Endometrium (tissue), 2 donors: ENCODE results near the gene ZNG1B.
"Not testable (repeated sequence)": the region's sequence is repeated elsewhere in the genome, so short reads cannot be mapped to it uniquely, and the experiment has no call there.

Source experiments
- FAIRE-seq: peaks from 2 replicates; lab custom pipeline; 2012; peaks lifted over from hg19 to GRCh38; lab: Jason Lieb, UNC
- donor health status: control.
- donor health status: control.

Gene ZNG1B

DNA sequence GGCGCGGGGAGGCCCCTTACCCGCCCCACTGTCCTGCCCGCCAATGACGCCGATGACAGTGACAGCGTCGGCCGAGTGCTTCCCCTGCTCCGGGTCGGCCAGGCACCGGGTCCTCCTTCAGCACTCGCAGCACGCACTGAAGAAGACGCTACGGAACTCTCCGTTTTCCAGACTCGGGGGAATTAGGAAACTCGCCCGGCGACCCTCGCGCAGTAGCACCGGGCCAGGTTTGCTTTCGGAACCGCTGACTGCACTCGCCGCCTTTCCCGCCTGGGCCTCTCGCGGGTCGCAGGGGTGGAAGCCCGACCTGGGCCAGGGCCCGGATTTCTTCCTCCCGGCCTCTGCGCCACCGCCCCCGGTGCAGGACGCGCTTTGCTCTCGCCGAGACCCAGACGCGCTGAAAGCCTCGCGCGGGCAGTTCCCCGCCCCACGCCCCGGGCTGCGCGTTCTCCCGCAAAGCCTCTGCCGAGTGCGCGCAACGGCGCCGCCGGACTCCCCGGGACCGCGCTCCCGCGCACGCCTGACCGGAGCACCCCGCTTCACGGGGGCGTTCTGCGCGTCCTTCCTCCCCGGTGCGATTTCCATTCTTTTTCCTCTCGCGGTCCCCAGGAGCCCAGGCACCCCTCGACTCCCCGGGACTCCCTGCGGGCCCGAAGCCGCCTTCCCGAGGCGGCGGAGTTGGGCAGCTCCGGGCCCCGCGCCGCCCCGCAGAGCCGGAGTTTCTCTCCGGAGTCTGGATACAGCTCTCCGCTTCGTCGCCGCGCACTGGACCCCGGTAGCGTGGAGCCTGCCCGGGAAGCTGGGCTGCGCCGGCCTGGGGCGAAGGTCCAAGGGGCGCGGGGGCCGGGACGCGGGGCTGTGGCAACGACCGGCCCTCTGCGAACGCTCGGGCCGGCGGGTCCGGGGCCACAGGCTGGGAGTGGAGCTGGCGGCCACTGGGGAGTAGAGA, 65.9 kb downstream of the ZNG1B start:
- not testable (repeated sequence) for FAIRE-seq

DNA sequence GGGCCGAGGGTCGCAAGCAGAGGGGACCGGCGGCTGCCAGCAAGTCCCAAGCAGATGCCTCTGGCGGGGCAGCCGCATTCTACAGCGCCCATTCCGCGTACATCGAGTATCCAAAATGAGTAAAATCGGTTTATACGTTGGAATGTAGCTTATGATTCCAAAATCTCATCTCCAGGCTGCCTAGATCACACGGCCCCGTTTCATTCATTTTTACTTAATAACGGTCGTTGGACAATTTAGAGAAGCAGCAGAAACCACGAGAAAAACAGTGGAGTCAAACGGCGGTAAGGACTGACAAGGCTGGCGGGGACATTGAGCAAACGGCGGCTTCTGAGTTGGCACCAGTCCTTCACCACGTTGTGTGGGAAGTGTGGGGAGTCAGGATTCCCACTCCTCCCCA, 66.6 kb downstream of the ZNG1B start:
- not testable (repeated sequence) for FAIRE-seq

DNA sequence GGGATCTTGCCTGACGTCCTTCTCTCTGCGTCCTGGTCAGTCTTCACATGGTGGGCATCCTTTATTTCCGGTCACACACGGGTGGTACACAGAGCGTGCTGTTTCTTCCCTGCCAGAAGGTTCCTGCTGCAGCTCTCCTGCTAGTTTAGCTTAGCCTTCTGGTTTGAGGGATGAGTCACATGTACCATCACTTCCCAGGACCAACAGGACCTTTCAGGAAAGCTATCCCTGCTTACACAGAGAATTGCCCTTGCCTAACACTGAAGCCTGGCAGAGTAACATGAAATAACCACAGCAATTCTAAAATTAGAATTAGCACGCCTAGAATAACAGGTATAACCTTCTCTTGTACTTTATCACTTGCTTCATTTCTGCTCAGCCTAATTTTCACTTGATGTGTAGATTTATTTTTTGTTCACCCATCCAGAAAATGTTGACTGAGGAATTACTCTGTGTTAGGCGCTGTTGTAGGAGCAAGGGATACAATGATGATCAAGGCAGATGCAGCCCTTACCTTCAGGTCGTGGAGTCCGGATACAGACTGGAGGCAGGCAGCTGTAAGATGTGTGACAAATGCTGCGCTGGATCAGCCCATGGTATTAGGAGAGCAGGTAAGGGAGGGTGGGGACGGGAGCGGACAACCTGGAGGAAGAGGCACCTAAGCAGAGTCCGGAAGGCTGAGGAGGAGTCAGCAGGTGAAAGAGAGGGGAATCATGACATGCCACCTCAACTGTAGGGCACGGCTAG, 70.1 kb downstream of the ZNG1B start:
- not testable (repeated sequence) for FAIRE-seq

DNA sequence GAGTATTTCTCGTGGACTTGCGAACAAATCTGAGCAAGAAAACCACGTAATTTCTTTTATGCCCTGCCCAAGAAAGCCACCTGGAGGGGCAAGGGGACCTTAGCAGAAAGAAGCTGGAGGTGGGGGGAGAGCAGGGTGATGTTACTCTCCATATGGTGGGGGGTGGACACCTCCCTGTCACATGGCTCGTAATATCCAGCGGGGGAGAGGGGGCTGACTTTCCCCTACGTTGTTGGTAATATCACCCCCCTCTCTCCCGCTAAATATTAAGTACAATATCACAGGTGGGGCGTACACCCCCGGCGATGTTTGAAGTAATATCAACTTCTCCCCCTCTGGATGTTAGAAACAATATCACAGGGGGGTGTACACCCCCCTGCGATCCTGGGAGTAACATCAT, 70.7 kb downstream of the ZNG1B start:
- FAIRE-seq, result not testable (repeated sequence)

- FAIRE-seq, result peak; percentile 78
Observed at GRCh38 chr2:113510913-113511312, 73.4 kb downstream of the ZNG1B start.

DNA sequence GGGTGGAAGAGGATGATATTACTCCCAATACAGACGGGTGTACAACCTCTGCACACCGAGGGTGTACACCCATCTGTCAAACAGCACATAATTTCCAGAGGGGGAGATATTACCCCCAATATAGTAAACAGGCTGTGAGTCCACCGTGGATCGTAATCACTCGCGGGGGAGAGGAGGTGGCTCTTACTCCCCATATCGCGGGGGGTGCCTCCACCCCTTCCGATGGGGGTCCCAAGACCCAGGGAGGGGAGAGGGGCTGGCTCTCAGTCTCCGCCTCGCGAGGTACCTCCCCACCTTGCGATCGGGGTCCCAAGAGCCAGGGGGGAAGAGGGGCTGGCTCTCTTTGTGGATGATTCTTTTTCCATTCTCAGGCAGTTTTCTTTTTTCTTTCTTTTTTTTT, 74.4 kb downstream of the ZNG1B start:
- not testable (repeated sequence) for FAIRE-seq

GRCh38 chr2:113515457-113515856, 78.0 kb downstream of the ZNG1B start:
- FAIRE-seq, result not testable (repeated sequence)

DNA sequence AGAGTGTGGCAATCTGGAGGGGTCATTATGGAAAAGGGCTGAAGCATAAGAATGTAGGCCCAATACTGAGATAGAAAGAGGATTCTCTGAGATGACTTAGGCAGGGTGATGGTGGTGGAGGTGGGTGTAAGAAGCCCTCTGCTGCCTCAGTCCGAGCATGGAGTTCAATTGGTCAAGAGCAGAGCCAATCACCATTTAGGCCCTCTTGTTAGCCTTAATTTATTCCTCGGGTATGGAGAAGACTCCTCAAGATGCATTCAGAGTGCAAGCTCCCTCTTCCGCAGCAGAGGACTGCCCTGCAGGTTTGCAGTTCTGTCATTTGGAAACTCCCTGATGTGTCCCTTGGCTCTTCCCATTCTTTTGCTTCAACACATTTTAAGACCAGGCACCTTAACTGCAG, 78.5 kb downstream of the ZNG1B start:
- not testable (repeated sequence) for FAIRE-seq

GRCh38 chr2:113517025-113517424, 79.5 kb downstream of the ZNG1B start:
- not testable (repeated sequence) for FAIRE-seq

DNA sequence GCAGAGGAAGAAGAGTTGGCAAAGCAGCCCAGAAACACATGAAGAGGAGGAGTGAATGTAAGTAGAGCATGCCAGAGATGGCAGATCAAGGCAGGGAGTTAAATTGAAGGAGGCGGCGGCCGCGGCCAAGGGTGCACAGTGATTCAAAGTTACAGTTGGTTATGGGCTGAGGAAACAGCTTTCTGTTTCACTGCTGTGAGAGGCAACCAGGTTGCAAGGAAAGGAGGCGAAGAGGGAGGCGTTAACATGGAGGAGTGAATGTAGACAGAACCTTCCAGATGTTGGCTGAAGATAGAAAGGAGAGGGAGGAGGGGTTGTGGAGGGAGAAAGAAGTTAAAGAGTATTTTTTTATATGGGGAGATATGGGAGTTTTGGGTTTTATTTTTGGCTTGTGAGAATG, 83.3 kb downstream of the ZNG1B start:
- FAIRE-seq, result peak; percentile 37

- peak; percentile 85 for FAIRE-seq
Observed at GRCh38 chr2:113521492-113521891, 84.0 kb downstream of the ZNG1B start.

GRCh38 chr2:113524986-113525385, 87.5 kb downstream of the ZNG1B start:
- not testable (repeated sequence) for FAIRE-seq

DNA sequence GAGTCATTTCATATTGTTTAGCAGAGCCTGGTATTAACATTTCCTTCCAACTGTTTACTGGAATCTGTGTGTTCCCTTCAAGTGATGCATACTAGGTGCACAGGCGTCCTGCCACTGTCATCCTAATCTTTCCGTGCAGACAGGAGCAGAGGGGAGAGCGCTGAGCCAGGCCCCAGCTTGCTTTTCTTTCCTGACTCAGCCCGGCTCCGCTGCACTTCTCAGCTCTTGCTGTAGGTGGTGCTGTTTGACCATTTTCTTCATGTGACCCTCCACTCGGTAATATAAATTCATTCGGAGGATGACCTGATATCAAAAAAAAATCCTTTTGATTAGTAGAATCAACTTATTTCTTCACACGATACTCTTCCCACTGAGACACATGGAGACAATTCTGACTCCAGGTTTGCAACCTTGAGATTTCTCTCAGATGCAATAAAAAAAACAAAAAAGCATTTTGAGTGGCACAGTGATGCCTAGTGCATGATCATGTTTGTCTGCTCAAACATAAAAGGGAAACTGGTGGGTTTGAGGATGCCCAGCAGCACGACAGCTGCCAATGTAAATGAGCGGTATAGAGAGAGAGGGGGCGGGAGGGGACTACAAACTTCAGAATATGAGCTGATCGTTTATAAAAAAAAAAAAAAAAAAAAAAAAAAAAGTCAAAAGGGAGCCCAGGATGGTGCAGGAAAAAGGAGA, 90.0 kb downstream of the ZNG1B start:
- FAIRE-seq, result peak; percentile 74

GRCh38 chr2:113528126-113528525, 90.6 kb downstream of the ZNG1B start:
- FAIRE-seq, result not testable (repeated sequence)

DNA sequence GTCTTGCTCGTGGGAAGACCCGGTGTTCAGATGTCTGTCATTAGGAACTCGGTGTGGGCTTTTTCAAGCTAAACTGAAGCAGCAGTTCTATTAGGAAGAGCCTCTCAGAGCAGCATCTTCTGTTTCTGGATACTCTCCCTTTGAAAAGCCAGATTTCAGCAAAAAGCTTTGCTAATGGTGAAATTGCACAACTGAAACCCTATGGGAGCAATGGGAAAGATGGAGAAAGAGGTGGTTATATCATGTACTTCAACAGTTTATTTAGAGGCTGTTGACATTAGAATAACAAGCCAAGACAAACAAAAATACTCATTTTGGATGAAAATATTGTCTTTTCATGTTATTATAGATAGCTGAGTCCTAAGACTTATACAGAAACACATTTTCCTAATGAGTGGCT, 91.4 kb downstream of the ZNG1B start:
- FAIRE-seq, result not testable (repeated sequence)

GRCh38 chr2:113532991-113533390, 95.5 kb downstream of the ZNG1B start:
- not testable (repeated sequence) for FAIRE-seq

- FAIRE-seq, result not testable (repeated sequence)
Observed at GRCh38 chr2:113536573-113536972, 99.1 kb downstream of the ZNG1B start.

- not testable (repeated sequence) for FAIRE-seq
Observed at GRCh38 chr2:113540834-113541203, 103.3 kb downstream of the ZNG1B start.

- FAIRE-seq, result not testable (repeated sequence)
Observed at GRCh38 chr2:113541204-113541975, 103.9 kb downstream of the ZNG1B start.

DNA sequence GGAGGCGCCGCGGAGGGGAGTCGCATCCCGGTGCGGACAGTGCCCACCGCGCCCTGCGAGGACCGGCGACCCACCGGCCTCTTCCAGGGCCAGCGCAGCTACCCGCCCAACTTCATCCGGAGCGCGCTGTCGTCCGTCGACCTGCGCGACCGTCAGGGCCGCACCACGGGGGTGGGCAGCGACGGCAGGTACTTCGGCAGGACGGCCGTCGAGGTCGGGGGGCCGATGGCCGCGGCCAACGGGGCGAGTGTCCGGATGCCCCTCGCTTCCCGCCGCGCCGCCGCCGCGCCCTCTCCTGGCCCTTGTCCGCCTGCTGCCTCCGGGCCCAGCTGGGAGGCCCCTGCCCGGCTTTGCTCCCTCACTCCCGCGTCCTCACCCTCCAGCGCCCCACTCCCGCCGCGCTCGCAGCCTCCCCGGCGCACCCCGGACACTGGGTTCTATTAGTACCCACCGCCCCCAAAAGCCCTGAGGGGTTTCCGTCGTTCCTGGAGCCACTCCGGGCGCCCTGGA, 104.5 kb downstream of the ZNG1B start:
- FAIRE-seq, result not testable (repeated sequence)

DNA sequence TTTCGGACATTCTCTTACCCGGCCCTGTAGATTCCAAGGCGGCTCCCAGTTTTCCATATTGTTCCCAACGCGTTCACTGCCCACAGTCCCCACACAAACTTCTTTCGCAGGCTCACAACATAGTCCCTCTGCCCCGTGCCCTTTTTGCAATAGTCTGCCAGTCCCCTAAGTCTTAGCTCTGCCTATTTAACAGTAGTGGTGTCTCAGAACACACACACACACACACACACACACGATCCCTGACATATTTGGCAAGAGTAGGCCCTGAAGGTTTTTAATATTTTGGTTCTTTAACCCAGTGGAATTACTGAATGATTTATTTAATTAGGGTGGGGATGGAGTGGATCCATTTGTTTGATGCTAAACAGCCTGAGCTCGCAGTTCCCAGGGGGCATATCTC, 105.0 kb downstream of the ZNG1B start:
- FAIRE-seq, result not testable (repeated sequence)
